H1 (cell line): ENCODE results near the gene GPC3. TPM values are rescaled to one million over a fixed set of nuclear protein-coding genes. Genes with fewer than 3 reads are reported as not detected.

Source experiments
- polyA plus RNA-seq, 7 experiments: library from polyadenylated mRNA; depleted of rRNA in 3 of 7; stranded (reverse) in 5 of 7; unstranded in 2 of 7; fragments of >200 nt in 5 of 7; fragments of 200-250 nt in 2 of 7; gene quantifications; 1 replicate in 5 of 7; 2 replicates in 1 of 7; 4 replicates in 1 of 7; pipeline versions ENCODE4 v1.2.1 to v1.2.3, GENCODE V29; 2011 to 2013; ENCODE audit warnings: missing spikeins in 2 of 7, mixed read lengths in 2 of 7
- total RNA-seq: library from RNA; stranded (reverse); fragmentation: NEBNext Ultra II Directional; extraction: Animal tissue kit (Norgen Biotek cat#: 25700); gene quantifications from 2 replicates; pipeline ENCODE4 v1.2.1, GENCODE V29; 2021
- TF ChIP-seq, protein P1 (sequence below): IDR thresholded peaks from 2 replicates; pipeline ENCODE4 v1.6.1; 2012; ENCODE audit warnings: inconsistent platforms

The GPC3 gene
- total and polyA plus RNA-seq, 2 of the 8 experiments (the other 6 are each of a cell fraction or from before 2014, with no cell fraction given) = 64.8 to 71.9 TPM

DNA sequence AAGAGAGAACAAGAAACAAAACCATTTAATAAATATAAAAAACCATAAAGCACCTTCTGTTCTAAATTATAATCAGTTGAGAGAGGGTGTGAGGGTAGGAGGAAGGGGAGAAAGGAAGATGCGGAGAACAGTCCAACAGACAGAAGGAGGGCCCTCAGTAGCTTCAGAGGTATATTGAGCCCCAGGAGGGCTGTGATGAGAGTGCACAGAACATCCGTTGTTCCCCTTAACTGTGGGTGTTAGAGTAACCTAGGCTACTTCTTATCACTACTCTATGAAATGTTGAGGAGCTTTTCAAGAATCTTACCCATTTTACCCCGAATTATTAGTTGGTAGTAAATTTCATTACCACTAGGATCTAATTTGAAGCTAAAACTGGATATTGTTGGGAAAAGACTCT lies 13.8 kb downstream of the GPC3 start (continued):
- TF ChIP-seq, protein P1, sequence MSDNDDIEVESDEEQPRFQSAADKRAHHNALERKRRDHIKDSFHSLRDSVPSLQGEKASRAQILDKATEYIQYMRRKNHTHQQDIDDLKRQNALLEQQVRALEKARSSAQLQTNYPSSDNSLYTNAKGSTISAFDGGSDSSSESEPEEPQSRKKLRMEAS = no peak
